GM18526 (cell line): ENCODE data around the gene TNNC1.

ENCODE experiments used
- POLR2A ChIP-seq: IDR thresholded peaks from 3 replicates; pipeline ENCODE4 v1.6.1; 2011; ENCODE audit not compliant: insufficient read length; ENCODE audit errors: extremely low read depth

TNNC1 gene

DNA sequence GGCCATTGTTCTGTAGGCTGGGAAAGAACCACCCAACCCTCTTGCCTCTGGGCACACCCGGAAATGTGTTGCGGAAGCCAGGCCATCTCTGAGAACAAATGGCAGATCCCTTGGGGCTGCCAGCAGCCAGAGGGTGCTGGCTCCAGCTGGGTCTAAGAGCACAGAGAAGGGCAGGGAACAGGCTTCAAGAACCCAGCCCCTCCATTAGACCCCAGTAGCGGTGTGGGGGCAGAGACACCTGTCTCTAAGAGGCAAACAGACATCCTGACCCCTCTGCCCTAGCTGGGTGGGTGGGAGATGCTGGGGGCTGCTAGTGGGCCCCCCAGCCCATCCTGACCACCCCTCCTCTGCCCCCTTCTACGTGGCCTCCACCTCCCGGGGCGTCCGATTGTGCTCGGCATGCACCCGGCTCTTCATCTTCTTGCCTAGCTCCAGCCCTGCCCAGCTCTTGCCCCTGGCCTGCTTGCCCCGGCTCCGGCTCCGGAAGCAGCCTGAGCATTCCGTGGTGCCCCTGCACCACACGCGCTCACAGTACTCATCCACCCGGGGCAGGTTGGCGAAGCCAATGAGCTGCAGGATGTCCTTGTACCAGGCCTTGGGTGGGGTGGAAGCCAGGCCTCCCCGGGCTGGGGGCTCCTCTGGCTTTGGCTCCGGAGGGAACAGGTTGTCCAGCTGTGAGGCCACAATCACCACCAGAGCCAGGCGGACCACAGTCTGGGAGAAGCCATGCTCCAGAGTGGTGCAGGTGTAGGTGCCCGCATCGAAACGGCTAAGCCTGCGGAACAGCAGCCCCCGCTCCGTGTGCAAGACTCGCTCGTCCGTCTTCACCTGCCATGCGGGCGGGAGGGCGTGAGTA, 18.4 kb downstream of the TNNC1 start:
- no peak for TF ChIP-seq POLR2A

DNA sequence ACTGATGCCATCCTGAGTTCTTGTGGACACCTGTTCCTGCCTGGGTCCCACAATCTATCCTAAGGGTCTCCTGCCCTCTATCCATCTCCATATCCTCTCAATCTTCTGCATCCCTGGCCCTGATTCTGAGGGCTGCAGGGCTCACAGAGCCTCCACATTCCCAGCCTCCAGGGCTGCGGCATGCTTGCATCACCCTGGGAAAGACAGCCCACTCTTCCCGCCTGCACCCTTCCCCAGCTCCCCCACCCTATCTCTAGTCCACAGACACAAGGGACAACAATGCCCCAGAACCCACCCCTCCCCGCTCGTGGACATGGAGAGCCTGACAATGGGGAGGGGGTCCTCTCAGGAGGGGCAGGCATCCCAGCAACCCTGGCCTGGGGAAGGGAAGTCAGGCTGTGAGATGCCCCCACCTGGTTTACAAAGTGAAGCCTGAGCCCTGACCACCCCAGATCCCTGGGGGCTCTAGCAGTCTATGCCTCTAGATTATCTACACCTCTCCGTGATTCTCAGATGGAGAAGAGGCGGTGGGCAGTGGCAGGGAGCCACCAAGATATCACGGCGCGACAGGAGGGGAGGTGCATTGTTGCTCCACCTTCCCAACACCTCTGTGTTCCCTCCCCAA, 19.2 kb downstream of the TNNC1 start:
- no peak for TF ChIP-seq POLR2A

DNA sequence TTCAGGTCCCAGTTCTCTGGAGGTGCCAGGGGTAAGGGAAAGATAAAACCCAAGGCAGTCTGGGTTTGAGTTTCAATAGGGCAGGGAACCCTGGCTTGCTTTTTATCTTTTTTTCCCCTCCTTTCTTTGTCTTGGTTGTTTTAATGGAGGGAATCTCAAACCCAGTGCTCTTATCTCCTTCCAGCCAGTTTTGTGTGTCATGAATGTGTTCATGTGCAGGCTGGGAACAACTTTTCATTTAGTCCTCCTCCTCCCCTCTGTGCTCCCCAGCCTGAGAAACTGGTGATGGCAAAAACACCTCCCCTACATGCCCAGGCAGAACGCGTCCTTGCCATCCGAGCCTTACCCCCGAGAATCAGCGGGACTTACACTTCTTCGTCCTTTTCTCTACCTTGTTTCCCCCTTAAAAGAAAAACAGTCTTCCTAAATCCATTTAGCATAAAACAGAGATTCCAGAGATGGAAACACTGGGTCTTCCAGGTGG, 19.8 kb downstream of the TNNC1 start:
- no peak for TF ChIP-seq POLR2A

DNA sequence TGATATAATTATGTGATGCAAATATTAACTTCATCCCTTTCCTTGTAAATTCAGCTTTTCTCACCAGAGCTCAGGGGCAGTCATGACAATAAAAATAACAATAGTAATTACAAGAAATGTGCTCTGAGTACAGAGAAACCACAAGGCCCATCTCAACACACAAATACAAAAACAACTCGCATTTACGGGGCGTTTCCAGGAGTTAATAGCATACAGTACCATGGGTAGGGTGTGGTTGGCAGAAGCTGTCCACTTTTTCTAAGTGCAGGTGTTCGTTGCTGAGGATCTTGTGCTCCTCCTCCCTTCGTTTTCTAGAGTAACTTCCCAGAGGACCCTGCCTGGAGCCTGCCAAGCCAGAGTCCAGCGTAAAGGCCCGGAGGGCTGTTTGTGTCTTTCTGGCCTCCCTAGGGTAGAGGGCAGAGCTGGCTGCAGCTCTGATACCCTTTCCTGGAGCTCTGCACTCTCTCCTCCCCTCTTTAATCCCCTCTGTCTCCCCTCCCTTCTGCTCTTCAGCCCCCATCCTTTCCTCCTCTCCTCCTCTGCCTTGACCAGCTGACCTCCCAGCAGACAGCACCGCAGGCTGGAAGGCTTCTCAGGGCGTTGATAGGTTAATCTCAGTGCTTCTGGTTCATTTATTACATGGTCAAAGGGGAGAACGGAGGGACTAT, 20.4 kb downstream of the TNNC1 start:
- no peak for TF ChIP-seq POLR2A

GRCh38 chr3:52432691-52433141, 21.1 kb downstream of the TNNC1 start:
- no peak for TF ChIP-seq POLR2A

DNA sequence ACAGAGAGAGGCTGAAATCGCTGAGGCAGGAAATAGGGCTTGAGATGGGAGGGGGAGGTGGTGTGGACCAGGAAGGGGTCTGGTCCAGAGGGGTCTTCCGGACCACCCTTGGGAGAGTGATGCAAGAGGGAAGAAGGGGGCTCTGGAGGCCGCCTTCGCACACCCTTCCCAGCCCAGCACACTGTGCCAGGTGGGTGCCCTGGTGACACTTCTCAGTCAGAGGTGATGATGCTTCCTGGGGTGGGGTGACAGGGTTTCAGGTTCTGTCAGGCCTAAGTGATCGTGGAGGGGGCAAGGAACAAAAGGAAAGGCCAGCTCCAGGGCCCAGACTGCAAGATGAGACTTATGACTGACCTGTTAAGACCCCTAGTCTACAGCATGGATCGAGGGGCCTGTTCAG, 21.6 kb downstream of the TNNC1 start:
- TF ChIP-seq POLR2A, result no peak

DNA sequence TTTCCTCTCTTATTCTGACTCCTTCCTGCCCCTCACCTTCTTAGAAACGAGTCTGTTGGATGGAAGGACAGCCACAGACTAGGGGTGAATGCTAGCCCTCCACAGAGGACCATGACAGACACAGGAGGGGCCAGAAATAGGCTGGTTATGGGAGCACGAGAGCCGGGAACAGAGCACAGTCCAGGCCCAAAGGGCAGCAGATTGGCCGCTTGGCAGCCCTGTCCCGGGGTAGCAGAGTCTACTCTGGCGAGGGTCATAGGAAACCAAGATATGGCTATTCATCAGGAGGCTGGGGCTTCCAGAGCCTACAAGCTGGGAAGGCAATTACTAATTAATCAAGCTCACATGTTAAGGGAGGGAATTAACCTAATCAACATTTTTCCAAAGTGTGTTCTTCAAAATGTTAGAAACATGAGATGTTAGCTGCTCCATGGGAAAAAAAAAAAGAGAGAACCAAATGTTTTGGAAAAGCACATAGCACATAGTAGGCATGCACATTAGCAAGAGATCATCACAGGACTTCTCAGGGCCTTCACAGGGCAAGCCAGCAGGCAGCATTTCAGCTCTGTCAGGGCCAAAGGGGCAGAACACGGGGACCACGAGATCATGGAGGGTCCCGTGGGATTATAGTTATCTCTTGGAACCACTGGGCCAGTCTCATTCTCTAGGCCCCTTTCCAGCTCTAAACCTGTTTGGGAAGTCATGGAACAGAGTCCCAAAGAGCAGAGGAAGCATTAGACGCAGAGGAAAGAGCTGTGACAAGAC, 22.2 kb downstream of the TNNC1 start:
- TF ChIP-seq POLR2A, result no peak

DNA sequence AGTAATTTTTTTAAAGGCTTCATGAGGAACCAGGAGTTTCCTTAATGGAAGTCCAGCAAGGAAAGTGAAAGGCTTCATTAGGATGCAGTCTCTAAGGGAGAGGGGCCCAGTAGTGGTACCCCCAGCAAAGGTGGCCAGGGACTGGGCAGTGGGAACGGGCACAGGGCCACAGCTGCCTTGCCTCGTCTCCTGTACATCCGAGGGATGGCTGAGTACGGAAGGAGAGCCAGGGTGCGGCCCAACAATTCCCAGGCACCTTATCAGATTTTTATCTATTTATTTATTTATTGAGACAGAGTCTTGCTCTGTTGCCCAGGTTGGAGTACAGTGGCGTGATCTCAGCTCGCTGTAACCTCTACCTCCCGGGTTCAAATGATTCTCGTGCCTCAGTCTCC, 23.4 kb downstream of the TNNC1 start:
- no peak for TF ChIP-seq POLR2A

GRCh38 chr3:52429779-52430415, 23.9 kb downstream of the TNNC1 start:
- TF ChIP-seq POLR2A, result no peak

GRCh38 chr3:52429031-52429430, 24.8 kb downstream of the TNNC1 start:
- no peak for TF ChIP-seq POLR2A

- TF ChIP-seq POLR2A, result no peak
Observed at GRCh38 chr3:52428151-52429005, 25.5 kb downstream of the TNNC1 start.

- no peak for TF ChIP-seq POLR2A
Observed at GRCh38 chr3:52423173-52423572, 30.7 kb downstream of the TNNC1 start.

GRCh38 chr3:52422669-52423068, 31.2 kb downstream of the TNNC1 start:
- TF ChIP-seq POLR2A, result no peak

DNA sequence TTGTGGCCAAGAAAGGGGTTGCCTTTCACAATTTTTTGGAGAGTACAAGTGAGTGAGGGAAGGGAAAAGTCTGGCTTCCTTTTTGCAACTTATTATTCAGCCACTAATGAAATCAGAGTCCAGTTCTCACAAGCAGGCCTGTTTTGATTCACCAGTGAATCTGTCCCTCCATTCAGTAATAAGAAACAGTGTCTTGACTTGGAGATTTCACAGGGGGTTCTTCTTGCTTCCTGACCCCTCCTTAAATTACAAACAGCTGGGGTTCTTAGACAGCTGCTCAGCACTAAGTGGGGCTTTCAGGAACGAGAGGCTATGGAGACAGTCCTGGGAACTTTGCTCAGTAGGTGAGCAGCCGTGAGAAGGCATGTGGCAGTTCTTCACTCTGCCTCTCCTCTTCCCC, 33.5 kb downstream of the TNNC1 start:
- TF ChIP-seq POLR2A, result no peak

DNA sequence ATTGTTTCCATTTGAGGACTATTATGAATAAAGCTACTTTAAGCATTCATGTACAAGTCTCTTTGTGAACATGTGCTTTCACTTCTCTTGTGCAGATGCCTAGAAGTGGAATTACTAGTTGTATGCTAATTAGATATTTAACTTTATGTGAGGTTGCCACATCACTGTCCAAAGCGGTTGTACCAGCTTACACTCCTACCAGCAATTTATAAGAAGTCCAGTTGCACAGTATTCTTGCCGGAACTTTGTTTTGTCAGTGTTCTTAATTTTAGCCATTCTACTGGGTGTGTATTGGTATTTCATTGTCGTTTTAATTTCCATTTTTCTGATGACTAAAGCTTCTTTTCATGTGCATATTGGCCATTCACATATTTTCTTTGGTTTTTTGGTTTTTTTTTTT, 38.0 kb downstream of the TNNC1 start:
- no peak for TF ChIP-seq POLR2A
